Ovary (tissue), 3 donors: Measurements from ENCODE around the gene SARM1.

Experiments
- EP300 ChIP-seq: sonication (generic); formaldehyde crosslinking; IDR thresholded peaks from one replicate; pipeline ENCODE4 v1.6.1; 2017; ENCODE audit warnings: antibody characterized with exemption
- POLR2A ChIP-seq: fragments of 450-650 bp; IDR thresholded peaks from one replicate; pipeline ENCODE4 v1.6.1; 2017; ENCODE audit warnings: antibody characterized with exemption, mild to moderate bottlenecking, moderate library complexity
- TF ChIP-seq, protein P1 (sequence below), 3 donors: fragments of 450-650 bp in 2 of 3; fragments of 200-600 bp in 1 of 3; IDR thresholded peaks; one replicate each; pipeline versions ENCODE4 v1.5.1 to v1.8.0; 2016 to 2022; ENCODE audit warnings: antibody characterized with exemption in 3 of 3, mild to moderate bottlenecking in 1 of 3
- donor health status: DM: no; HTN: no; CAD: no.

DNA sequence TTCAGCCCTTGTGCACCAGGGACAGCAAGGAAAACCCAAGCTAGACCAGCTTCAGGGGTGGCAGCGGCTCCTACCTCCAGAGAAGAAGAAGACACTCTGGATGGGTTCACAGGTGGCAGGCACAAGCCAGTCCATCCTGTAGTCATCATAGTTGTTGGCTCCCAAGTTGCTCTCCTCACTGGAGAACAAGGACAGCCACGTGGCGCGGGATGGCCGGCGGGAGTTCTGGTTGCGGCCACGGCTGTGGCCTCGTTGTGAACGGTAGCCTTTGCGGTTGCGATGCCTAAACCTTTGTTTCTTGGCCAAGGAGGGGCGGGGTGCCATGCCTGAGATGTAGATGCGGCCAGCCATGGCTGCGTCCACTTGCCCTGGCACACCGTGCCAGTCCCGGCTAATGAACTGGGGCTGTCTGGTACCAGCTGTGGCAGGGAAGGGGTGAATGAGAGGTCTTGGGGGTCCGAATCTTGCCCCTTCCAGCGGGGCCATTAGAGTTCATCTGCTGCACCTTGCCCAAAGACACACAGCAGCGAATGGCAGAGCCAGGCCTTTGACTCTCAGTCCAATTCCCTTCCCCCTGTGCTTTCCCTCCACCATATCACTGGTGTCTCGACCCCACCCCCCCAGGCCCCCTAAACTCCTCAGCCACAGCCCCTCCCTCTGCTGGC lies 3.7 kb upstream of the SARM1 start:
- TF ChIP-seq, protein P1, sequence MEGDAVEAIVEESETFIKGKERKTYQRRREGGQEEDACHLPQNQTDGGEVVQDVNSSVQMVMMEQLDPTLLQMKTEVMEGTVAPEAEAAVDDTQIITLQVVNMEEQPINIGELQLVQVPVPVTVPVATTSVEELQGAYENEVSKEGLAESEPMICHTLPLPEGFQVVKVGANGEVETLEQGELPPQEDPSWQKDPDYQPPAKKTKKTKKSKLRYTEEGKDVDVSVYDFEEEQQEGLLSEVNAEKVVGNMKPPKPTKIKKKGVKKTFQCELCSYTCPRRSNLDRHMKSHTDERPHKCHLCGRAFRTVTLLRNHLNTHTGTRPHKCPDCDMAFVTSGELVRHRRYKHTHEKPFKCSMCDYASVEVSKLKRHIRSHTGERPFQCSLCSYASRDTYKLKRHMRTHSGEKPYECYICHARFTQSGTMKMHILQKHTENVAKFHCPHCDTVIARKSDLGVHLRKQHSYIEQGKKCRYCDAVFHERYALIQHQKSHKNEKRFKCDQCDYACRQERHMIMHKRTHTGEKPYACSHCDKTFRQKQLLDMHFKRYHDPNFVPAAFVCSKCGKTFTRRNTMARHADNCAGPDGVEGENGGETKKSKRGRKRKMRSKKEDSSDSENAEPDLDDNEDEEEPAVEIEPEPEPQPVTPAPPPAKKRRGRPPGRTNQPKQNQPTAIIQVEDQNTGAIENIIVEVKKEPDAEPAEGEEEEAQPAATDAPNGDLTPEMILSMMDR (IDR thresholded peaks at IDR 0.05): no peak
- TF ChIP-seq POLR2A (no peak), EP300 (no peak)
